Hypothalamus (tissue), 51 donors: ENCODE data around the gene GJB3.
"Not testable (repeated sequence)": the region's sequence is repeated elsewhere in the genome, so short reads cannot be mapped to it uniquely, and the experiment has no call there.

Experiments used
- DNase-seq, 51 donors: peaks; one replicate each; lab custom pipeline; 2025; lab: John Stamatoyannopoulos, UW

Gene GJB3

GRCh38 chr1:34781071-34781843 is at the start of gene GJB3:
Gene GJB3, plus strand, starts transcription at chr1:34781214. Its CDS starts 3,549 bp downstream, at chr1:34784763.
- DNase-seq: no peak

GRCh38 chr1:34732831-34733230 is 48.2 kb upstream of the GJB3 start:
- peak in 1 of 51 donors; percentile 26 for DNase-seq

DNA sequence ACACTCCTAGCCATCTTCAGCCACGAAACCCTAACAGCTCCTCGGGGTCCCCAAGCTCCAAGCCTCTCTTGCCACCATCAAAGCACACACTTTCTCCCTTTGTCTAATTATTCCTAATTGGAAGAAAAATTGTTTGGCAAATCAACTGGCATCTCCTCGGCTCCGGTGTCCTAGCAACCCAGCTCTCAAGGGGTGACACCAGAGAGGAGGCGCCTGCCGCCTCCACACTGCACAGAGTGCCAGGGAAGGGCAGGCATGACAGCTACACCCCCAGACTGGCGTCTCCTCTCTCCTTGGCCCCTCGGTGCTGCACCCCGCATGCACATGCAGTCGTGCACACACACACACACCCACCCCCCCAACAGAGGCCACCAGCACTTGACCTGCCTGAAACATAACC is 44.3 kb upstream of the GJB3 start:
- peak in 13 of 51 donors; percentile 4 to 79 (median 20) for DNase-seq

DNA sequence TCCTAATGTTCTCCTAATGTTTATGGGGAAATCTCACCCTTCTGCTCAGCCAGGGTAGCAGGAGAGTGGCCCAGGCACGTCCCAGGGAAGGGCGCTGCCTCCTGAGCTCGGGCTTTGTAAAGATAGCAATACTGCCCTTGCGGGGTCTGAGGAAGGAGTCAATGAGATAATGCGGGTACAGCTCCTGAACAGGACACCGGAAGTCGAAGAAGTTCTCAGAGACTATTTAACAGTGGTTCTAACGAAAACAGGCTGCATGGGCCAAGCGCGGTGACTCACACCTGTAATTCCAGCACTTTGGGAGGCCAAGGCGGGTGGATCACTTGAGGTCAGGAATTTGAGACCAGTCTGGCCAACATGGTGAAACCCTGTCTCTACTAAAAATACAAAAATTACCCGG is 43.8 kb upstream of the GJB3 start:
- not testable (repeated sequence) for DNase-seq

DNA sequence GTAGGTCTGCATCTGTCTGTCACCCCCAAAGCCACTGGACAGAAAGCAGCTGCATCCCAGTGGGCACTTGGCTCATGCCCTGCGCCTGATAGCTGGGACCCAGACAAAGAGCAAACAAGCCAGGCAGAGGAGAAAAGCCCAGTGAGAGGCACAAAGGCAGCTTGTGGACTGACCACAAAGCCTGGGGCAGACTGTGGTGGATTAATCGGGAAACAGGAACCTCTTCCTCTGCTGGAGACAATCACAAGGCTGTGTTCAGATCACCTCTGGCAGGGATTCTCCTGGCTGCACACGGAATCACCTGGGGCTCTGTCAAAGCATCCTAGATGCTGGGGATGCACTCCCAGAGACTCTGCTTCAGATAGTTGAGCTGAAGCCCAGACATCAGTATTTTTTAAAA is 41.4 kb upstream of the GJB3 start:
- peak in 2 of 51 donors; percentile 12 for DNase-seq

GRCh38 chr1:34740161-34740868 is 40.7 kb upstream of the GJB3 start:
- peak in 1 of 51 donors; percentile 29 for DNase-seq

DNA sequence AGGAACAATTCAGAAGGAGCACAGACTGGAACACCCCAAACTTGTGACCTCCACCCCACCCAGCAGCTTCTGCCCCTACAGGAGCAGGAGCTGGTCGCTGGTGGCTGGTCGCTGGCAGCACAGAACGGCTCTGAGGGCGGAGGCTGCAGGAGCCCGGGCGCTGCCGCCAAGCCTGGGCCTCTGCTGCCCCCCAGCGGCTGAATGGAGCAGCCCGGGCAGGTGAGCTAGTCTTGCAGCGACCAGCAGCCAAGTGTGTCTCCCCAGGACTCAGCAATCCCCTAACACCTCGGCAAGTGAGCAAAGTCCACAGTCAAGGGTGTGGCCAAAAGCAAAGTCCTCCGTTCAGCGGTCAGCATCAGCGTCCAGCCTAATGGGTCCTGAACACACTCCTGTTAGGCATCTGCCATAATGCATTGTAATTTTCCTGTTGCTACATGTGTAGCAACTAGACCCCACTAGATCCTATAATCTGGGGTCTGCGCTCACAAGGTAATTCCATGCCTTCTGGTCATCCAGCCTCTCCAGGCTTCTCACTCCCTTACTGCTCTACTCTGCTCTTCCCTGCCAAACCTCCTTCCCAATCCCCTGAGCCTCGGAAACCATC is 38.2 kb upstream of the GJB3 start:
- peak in 50 of 51 donors; percentile 5 to 87 (median 55) for DNase-seq

DNA sequence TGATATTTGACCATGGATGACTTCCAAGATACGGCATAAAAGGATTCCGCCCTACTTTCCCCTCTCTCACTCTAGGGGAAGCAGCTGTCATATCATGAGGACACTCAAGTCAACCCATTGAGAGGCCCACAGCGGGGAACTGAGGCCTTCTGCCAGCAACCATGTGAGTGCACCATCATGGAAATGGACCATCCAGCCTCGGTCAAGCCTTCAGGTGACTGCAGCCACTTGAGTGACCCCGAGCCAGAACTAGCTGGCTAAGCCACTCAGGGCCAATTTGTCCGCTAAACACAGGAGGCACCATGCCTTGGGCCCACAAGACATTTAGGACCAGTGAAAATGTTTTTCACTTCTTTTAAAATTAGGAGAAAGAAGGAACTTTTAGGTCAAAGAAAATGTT is 37.2 kb upstream of the GJB3 start:
- DNase-seq: no peak

GRCh38 chr1:34744851-34745250 is 36.2 kb upstream of the GJB3 start:
- peak in 1 of 51 donors; percentile 34 for DNase-seq

DNA sequence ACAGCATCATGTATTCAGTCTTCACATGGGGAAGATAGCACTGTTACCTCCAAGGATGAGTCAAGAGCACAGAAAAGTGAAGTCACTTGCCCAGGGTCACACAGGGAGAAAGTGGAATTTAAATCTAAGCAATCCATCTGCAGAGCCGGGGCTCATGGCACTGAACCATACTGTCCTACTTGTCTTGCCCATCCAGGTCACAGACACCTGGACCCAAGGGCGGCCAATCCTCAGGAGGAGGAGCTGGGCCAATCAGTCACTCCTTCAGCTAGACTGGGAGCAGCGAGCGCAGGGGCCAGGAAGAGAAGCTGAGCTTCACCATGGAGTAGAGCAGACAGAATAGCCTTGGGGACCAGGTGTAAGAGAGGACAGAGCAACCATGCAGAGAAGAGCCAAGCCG is 35.3 kb upstream of the GJB3 start:
- DNase-seq: no peak

DNA sequence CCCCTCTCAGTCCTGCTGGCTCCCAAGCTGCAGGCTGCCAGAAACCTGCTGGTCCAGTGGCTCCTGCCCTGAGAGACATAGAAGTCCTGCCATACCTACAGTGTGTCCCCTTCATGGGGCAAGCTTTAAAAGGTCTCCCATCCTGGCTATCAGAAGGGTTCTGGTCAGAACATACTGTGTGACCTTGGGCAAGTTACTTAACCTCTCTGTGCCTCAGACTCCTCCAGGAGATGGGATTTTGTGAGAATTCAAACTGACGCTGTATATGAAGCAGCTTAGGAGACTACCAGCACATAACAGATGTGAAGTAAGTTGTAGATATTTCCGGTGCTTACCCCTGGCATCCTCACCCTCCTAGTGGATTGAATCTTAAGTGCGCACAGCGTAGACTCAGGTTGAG is 34.9 kb upstream of the GJB3 start:
- DNase-seq: no peak

DNA sequence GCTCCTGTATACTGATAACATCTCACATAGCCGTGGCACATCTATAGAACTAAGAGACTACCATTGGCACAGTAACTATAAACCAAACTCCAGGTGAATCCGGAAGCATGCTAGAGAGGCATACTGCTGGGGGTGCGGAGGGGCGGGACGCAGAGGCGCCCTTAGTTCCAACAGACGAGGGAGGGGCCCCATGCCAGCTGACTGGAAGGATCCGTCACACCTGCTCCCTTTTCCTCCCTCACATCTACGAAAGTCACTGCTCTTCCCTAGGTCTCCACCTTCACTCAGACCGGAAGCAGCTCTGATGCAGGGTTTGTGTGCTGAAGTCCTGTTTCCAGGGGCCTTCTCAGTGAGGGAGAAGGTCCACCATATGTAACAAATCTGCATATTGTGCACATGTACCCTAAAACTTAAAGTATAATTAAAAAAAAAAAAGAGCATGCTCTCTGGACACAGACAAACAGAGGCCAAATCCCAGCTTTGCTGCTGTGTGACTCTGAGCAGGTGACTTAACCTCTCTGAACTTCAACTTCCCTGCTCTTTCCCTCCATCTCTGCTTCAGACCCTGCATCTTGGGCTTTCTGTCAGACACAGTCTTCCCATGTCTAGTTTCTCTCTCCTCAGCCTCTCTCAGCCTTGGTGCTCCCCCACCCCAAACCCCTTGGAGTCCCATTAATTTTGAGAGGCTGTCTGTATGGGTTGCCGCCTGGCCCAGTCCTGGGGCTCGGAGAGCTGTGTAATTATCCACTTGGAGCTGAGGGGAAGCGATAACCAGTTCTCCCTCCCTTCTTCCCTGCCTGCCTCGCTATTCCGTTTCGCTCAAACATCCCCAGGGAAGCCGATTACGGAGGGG is 34.0 kb upstream of the GJB3 start:
- DNase-seq: no peak

- no peak for DNase-seq
Measured at GRCh38 chr1:34747638-34747941, 33.4 kb upstream of the GJB3 start.

DNA sequence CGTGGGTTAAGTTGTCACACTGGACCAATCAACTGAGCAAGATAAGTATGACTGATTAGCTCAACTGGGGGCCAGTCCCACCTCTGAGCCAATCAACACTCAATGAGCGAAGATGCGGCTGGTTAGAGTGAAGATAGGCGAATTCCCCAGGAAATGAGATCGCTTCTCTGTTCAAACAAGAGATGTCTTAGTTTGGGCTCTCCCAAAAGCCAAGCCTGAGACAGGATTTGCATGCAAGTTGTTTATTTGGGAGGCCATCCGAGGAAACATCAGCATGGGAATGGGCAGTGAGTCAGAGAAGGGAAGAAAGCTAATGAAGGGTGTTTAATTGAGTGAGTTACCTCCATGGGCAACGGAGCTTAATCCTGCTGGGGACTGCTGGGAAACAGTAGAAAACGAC is 31.0 kb upstream of the GJB3 start:
- DNase-seq: peak in 1 of 51 donors; percentile 22

DNA sequence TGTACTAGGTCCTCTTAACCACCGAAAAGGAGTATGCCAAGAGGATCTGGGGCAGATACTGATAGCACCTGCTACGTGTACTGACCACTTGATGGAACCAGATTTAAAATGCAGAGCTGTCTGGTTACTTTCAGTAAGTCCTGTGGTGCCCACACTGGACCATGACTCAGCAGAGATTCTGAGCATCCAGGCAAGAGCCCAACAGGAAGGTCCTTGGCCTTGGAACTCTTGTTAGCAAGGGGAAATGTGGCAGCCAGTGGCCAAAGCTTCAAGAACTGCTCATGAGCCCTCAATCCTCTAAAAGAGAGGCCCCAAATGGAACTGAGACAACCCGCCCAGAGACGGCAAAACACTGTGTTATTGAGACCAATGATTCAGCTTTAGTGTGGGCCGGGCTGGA is 30.4 kb upstream of the GJB3 start:
- DNase-seq: no peak

DNA sequence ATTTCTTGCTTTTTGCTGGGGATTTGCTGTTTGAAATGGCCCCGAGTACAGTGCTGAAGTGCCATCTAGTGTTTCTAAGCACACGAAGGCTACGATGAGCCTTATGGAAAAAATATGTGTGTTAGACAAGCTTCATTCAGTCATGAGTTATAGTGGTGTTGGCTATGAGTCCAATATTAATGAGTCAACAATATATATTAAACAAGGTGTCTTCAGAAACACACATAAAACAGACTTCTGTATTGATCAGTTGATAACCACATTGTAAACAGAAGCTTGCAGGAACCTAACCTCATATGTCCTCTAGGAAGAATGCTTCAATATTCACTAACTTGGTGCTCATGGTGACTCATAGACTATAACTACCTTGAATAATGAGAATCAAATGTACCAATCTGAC is 27.9 kb upstream of the GJB3 start:
- no peak for DNase-seq

GRCh38 chr1:34754964-34755637 is 25.9 kb upstream of the GJB3 start, which contains the start of gene GJB5:
Gene GJB5, plus strand, starts transcription at chr1:34755047. Its CDS starts 2,284 bp downstream, at chr1:34757331.
- DNase-seq: no peak

- no peak for DNase-seq
Measured at GRCh38 chr1:34755961-34756360, 25.1 kb upstream of the GJB3 start.

DNA sequence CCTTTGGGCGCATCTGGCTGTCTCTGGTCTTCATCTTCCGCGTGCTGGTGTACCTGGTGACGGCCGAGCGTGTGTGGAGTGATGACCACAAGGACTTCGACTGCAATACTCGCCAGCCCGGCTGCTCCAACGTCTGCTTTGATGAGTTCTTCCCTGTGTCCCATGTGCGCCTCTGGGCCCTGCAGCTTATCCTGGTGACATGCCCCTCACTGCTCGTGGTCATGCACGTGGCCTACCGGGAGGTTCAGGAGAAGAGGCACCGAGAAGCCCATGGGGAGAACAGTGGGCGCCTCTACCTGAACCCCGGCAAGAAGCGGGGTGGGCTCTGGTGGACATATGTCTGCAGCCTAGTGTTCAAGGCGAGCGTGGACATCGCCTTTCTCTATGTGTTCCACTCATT is 23.6 kb upstream of the GJB3 start:
- DNase-seq: no peak

GRCh38 chr1:34758751-34759150 is 22.3 kb upstream of the GJB3 start:
- DNase-seq: no peak
